Subcutaneous adipose tissue (tissue), 4 donors: ENCODE data around the gene STARD7. TPM values are rescaled to one million over a fixed set of nuclear protein-coding genes. Genes with fewer than 3 reads are reported as not detected.

Experiments used
- total RNA-seq, 4 donors: library from RNA; depleted of rRNA; stranded (reverse); fragments of >200 nt; gene quantifications; one replicate each; pipeline ENCODE4 v1.1.0, GENCODE V29; 2016
- TF ChIP-seq, protein P1 (sequence below): fragments of 450-650 bp; IDR thresholded peaks from one replicate; pipeline ENCODE4 v1.5.1; 2016; ENCODE audit warnings: low read depth, mild to moderate bottlenecking, control low read depth, antibody characterized with exemption, moderate library complexity

Gene STARD7
- total RNA-seq, 4 donors from 2014 or later = 96.7 to 184 (median 127) TPM

DNA sequence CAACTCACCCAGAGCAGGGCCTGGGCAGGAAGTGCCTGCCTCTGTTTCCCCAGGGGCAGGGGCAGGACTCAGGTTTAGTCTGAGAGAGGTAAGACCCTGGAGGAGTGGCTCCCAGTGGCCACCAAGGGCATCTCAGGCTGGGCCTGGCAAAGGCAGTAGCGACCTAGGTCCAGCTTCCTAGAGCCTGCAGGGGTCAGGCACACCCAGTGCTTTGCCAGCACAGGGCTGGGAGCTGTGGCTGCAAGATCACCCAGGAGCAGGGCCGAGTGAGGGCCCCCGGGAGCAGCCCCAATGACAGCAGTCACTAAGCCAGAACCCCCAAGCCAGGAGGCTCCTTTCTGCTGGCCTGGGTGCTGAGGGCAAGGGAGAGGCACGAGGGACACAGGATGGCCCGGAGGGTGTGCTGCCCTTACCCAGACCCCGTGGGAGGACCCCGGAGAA lies 54.6 kb downstream of the STARD7 start:
- TF ChIP-seq, protein P1, sequence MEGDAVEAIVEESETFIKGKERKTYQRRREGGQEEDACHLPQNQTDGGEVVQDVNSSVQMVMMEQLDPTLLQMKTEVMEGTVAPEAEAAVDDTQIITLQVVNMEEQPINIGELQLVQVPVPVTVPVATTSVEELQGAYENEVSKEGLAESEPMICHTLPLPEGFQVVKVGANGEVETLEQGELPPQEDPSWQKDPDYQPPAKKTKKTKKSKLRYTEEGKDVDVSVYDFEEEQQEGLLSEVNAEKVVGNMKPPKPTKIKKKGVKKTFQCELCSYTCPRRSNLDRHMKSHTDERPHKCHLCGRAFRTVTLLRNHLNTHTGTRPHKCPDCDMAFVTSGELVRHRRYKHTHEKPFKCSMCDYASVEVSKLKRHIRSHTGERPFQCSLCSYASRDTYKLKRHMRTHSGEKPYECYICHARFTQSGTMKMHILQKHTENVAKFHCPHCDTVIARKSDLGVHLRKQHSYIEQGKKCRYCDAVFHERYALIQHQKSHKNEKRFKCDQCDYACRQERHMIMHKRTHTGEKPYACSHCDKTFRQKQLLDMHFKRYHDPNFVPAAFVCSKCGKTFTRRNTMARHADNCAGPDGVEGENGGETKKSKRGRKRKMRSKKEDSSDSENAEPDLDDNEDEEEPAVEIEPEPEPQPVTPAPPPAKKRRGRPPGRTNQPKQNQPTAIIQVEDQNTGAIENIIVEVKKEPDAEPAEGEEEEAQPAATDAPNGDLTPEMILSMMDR = no peak

DNA sequence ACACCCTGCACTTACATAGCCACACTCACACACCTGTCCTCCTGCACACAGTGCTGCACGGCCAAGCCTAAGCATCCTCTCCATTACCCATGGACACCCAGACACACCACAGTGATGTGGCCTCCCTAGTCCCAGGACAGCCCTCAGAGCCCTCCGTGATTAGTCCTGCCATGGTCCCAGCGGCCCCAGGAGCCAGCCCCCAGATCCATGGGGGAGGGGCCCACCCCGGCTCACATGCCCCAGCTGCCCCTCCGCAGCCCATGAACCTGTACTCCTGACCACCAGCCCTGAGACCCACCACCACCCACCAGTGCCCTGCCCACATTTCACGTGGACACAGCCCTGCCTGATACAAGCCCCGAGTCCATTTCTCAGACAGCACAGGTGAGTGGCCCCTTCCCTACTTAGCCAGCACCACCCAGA lies 55.3 kb downstream of the STARD7 start:
- TF ChIP-seq, protein P1 = no peak

DNA sequence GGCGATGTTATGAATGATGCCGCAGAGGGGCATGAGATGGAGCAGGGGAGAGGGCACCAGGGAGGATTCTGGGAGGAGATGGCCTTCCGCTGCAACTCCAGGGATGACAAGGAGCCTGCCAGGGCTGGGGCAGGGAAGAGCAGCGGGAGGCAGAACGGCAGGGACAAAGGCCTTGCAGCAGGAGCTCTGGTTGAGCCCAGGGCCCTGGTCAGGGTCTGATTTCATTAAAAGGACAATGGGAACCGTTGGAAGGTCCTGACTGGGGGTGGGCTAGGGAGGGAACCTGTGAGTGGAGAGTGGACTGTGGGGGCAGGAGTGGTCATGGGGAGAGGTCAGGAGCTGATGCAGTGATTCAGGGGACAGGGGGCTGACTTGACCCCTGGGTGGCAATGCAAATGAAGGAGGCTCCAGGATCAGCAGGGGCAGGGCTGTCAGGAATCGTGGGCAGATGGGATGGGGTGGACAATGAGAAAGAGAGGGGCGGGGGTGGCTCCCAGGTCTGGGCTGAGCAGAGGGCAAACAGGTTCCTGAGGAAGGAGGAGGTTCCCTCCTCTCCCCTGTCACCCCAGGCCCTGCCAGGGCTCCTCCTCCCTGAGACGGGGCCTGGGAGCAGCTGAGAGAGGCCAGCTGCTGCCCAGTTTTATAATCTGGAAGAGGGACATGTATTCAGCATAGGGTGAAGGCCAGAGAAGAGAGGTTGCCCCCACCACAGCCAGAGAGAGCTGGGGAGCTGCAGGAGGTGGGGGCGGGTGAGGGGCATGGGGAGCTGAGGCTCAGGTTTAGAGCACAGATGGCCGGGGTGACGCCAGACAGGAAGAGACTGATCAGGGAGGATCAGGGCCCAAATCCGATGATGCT lies 56.1 kb downstream of the STARD7 start:
- TF ChIP-seq, protein P1 = no peak

DNA sequence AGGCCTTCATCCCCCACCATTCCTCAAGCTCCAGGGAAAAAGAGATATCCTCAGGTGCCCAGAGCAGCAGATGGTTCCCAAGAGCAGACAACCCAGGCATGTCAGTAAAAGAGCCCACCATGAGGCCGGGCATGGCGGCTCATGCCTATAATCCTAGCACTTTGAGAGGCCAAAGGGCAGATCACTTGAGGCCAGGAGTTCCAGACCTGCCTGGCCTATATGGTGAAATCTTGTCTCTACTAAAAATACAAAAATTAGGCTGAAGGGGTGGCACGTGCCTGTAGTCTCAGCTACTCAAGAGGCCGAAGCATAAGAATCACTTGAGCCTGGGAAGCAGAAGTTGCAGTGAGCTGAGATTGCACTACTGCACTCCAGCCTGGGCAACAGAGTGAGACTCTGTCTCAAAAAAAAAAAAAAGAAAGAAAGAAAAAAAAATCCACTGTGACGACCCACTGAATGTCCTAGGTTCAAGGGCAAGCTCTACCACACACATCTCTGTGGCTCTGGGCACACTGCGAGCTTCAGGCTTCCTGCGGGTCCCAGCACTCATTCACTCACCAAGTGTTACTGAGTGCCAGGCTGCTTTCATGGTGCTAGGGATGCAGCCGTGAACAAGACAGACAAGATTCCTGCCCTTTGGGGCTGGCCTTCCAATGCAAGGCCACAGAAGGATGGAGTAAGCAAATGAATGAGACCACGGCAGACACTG lies 56.9 kb downstream of the STARD7 start:
- TF ChIP-seq, protein P1 = no peak

DNA sequence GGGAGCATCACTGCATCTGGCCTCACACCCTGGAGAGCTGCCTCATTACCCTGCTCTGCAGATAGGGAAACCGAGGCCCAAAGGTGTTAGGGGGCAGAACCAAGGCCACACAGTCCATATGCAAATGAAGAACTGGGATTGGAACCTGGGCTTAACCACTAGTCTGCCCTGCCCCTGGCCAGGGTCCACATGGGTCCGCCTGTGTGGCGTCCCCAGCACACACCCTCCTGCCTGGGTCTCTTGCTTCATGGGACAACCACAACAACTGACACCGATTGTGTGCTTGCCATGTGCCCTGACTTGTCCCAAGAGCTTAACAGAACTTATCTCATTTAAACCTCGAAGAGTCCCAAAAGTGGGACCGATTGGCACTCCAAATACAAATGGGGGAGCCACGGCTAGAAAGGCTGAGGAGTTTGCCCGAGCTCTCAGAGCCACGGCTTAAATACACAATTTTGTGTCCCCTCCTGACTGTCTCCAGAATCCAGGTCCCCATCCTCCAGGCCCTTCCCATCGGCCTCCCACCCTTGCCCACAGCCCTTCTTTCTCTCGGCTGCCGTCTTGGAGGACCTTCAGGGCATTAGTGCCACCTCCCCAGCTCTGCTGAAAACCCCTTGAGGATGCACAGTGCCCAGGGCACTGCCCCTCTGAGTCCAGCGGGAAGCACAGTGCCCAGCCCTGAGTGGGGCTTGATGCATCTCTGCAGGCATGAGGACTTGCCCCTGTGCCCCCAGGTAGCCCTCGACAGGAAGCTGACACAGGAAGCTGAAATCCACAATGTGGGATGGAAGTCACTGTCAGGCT lies 57.6 kb downstream of the STARD7 start:
- TF ChIP-seq, protein P1 = no peak

DNA sequence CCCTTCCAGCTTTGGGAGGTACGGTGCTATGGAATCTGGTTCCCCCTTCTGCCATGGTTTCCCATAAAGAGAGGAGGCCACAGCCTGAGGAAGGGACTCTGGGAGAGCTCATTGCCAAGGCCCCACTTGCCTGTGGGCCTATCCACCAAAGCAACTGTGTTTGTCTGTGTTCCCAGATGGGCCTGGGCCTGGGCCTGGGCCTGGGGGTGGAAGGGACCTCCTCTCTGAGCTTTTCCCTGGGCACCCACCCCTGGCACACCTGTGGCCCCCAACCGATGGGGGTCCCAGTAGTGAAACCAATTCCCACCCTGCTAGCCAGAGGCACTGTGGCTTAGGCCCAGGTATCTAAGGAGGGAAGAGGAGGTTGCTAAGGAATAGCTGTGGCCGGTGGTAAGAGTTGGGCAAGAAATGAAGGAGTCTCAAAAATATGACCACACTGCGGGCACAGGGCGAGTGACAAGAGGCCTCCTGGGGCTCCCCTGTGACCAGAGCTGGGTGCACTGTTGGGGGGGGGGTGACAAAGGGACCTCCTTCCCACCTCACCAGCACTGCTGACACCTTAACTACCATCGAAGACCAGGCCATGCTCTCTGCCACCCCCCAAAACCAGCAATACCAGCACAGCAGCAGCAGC lies 58.5 kb downstream of the STARD7 start:
- TF ChIP-seq, protein P1 = no peak
